Breast epithelium (tissue), 4 donors: Measurements from ENCODE around the gene MLF2. TPM values are rescaled to one million over a fixed set of nuclear protein-coding genes. Genes with fewer than 3 reads are reported as not detected.

Source experiments
- DNase-seq, 2 donors: peaks; one replicate each; pipeline ENCODE4 v3.0.0-alpha.2; 2019; ENCODE audit warnings: low spot score in 2 of 2
- H3K27ac ChIP-seq, 2 donors: fragments of 200-600 bp; sonication (generic) in 1 of 2; one replicate each; pipeline ENCODE4 v1.5.1; 2016 to 2019; ENCODE audit warnings: mild to moderate bottlenecking in 1 of 2
- H3K27me3 ChIP-seq, 2 donors: fragments of 200-600 bp; sonication (generic) in 1 of 2; one replicate each; pipeline versions ENCODE4 v1.5.1 to v1.6.0; 2017 to 2019; ENCODE audit warnings: control low read depth in 1 of 2, mild to moderate bottlenecking in 1 of 2
- H3K36me3 ChIP-seq: fragments of 200-600 bp; one replicate; pipeline ENCODE4 v1.5.1; 2019
- H3K4me1 ChIP-seq, 2 donors: fragments of 200-600 bp; sonication (generic); one replicate each; pipeline ENCODE4 v1.5.1; 2016 to 2019; ENCODE audit warnings: control low read depth in 1 of 2
- H3K4me3 ChIP-seq, 3 donors: fragments of 200-600 bp; sonication (generic); 1 replicate in 2 of 3; 2 replicates in 1 of 3; pipeline ENCODE4 v1.5.1; 2016 to 2019; ENCODE audit warnings: mild to moderate bottlenecking in 3 of 3, moderate library complexity in 2 of 3
- H3K9me3 ChIP-seq, 2 donors: fragments of 200-600 bp; sonication (generic) in 1 of 2; one replicate each; pipeline ENCODE4 v1.5.1; 2016 to 2019; ENCODE audit warnings: control low read depth in 1 of 2
- POLR2A ChIP-seq: fragments of 450-650 bp; IDR thresholded peaks from one replicate; pipeline ENCODE4 v1.6.1; 2016; ENCODE audit warnings: antibody characterized with exemption, mild to moderate bottlenecking, moderate library complexity
- POLR2AphosphoS5 ChIP-seq, 3 donors: sonication (generic); formaldehyde crosslinking; IDR thresholded peaks; one replicate each; pipeline ENCODE4 v1.6.1; 2017; ENCODE audit warnings: antibody characterized with exemption in 3 of 3
- intact Hi-C: fragments of 100-400 bp; cut with DNase I; formaldehyde crosslinking; loops from one replicate; pipeline ENCODE4 v1.15.1; 2023; ENCODE audit warnings: low total_unique reads
- total RNA-seq, 3 donors: library from RNA; depleted of rRNA; stranded (reverse); fragments of >200 nt; gene quantifications; one replicate each; pipeline ENCODE4 v1.1.0, GENCODE V29; 2016
- TF ChIP-seq, protein P1 (sequence below), 3 donors: fragments of 450-650 bp; IDR thresholded peaks; one replicate each; pipeline ENCODE4 v1.5.1; 2016 to 2017; ENCODE audit warnings: antibody characterized with exemption in 3 of 3, mild to moderate bottlenecking in 3 of 3, moderate library complexity in 3 of 3

The MLF2 gene
- total RNA-seq, 3 donors from 2014 or later, result 130 to 168 (median 159) TPM

DNA sequence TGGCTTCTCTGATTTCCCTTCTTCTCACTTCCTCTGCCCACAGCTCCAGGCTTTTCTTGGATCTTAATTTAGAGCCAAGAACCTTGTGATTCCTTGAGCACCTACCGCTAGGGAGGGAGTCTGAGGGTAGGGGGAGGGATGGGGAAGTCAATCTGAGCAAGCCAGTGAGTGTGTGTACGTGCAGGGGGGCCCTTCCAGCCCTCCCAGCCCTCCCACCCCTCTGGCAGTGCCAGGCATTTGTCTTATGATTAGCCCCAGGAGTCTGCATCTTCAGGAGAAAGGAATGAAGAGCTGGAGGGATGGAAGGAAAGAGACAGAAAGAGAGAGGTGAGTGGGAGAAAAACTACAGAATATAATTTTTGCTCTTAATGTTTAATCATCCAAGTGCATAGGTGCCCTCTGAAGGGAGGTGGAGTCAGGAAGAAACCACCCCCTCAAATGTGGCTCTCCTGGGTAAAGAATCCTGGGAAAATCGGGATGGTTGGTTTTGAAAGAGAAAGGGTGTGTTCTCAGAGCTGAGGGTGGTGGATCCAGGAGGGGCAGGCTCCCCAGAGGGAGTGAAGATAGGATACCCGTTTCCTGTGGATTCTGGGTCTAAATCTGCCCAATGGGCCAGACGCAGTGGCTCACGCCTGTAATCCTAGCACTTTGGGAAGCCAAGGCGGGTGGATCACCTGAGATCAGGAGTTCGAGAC is 54.4 kb downstream of the MLF2 start:
- Histone ChIP-seq H3K27ac (no peak overlapping the region), H3K4me1 (no peaks in the 10 kb centered on the region), H3K4me3 (no peak overlapping the region), H3K36me3 (no peaks in the 10 kb centered on the region), H3K27me3 (peaks cover 6 to 64% of the 10 kb centered on the region in 2 donors), H3K9me3 (no peaks in the 10 kb centered on the region)
- TF ChIP-seq POLR2AphosphoS5 (IDR thresholded peaks at IDR 0.05) (no peak), POLR2A (no peak)
- TF ChIP-seq, protein P1, sequence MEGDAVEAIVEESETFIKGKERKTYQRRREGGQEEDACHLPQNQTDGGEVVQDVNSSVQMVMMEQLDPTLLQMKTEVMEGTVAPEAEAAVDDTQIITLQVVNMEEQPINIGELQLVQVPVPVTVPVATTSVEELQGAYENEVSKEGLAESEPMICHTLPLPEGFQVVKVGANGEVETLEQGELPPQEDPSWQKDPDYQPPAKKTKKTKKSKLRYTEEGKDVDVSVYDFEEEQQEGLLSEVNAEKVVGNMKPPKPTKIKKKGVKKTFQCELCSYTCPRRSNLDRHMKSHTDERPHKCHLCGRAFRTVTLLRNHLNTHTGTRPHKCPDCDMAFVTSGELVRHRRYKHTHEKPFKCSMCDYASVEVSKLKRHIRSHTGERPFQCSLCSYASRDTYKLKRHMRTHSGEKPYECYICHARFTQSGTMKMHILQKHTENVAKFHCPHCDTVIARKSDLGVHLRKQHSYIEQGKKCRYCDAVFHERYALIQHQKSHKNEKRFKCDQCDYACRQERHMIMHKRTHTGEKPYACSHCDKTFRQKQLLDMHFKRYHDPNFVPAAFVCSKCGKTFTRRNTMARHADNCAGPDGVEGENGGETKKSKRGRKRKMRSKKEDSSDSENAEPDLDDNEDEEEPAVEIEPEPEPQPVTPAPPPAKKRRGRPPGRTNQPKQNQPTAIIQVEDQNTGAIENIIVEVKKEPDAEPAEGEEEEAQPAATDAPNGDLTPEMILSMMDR (IDR thresholded peaks at IDR 0.05), result no peak
- DNase-seq, result no peak
- intact Hi-C loops, result no loop called here

Other genes starting within 250 kb of the MLF2 start
- 1,000 to 10,000 TPM; 1,134 to 1,818 (median 1,628) TPM for gene GAPDH, start 218.6 kb downstream of the MLF2 start, total RNA-seq
- gene IFFO1, start 197.1 kb downstream of the MLF2 start, total RNA-seq, result 10 to 100 TPM in 2 of 3 donors, 1 to 10 TPM in 1; 7.2 to 22.4 (median 15.7) TPM
- 10 to 100 TPM; 30.6 to 37.6 (median 31.5) TPM for gene NOP2, start 184.8 kb downstream of the MLF2 start, total RNA-seq
- gene CHD4, start 145.8 kb downstream of the MLF2 start, total RNA-seq, result 100 to 1,000 TPM; 162 to 227 (median 203) TPM
- 1 to 10 TPM in 2 of 3 donors, under 1 TPM in 1; 0.98 to 1.8 (median 1.8) TPM for gene LPAR5, start 117.2 kb downstream of the MLF2 start, total RNA-seq
- gene ACRBP, start 105.7 kb downstream of the MLF2 start, total RNA-seq, result 1 to 10 TPM in 1 of 3 donors, under 1 TPM in 2; 0.59 to 2.4 (median 0.66) TPM
- gene ING4, start 90.0 kb downstream of the MLF2 start, total RNA-seq, result 10 to 100 TPM; 51.1 to 74.2 (median 56.3) TPM
- 10 to 100 TPM; 34.4 to 57.0 (median 49.5) TPM for gene ZNF384, start 63.8 kb downstream of the MLF2 start, total RNA-seq
- gene PIANP, start 52.3 kb downstream of the MLF2 start, total RNA-seq, result under 1 TPM in 2 of 3 donors, not detected in 1; 0.29 to 0.33 TPM
- gene COPS7A, start 29.1 kb downstream of the MLF2 start, total RNA-seq, result 10 to 100 TPM; 52.1 to 72.2 (median 59.9) TPM
- 100 to 1,000 TPM in 1 of 3 donors, 10 to 100 TPM in 2; 70.9 to 101 (median 85.8) TPM for gene PTMS, start 13.2 kb upstream of the MLF2 start, total RNA-seq
- 1 to 10 TPM in 1 of 3 donors, under 1 TPM in 2; 0.44 to 1.3 (median 0.80) TPM for gene LAG3, start 19.4 kb upstream of the MLF2 start, total RNA-seq
- gene CD4, start 36.4 kb upstream of the MLF2 start, total RNA-seq, result 10 to 100 TPM in 2 of 3 donors, 1 to 10 TPM in 1; 5.9 to 29.0 (median 11.0) TPM
- gene GPR162, start 68.7 kb upstream of the MLF2 start, total RNA-seq, result 1 to 10 TPM; 2.6 to 4.2 (median 4.1) TPM
- gene P3H3, start 75.3 kb upstream of the MLF2 start, total RNA-seq, result 10 to 100 TPM in 2 of 3 donors, 1 to 10 TPM in 1; 7.5 to 29.5 (median 10.1) TPM
- 1 to 10 TPM in 2 of 3 donors, under 1 TPM in 1; 0.80 to 3.3 (median 2.2) TPM for gene GNB3, start 87.8 kb upstream of the MLF2 start, total RNA-seq
- gene CDCA3, start 98.1 kb upstream of the MLF2 start, total RNA-seq, result 1 to 10 TPM in 2 of 3 donors, under 1 TPM in 1; 0.33 to 3.0 (median 1.8) TPM
- gene USP5, start 99.0 kb upstream of the MLF2 start, total RNA-seq, result 10 to 100 TPM; 32.6 to 52.8 (median 34.7) TPM
- 100 to 1,000 TPM; 297 to 386 (median 351) TPM for gene TPI1, start 114.4 kb upstream of the MLF2 start, total RNA-seq
- 10 to 100 TPM in 2 of 3 donors, 1 to 10 TPM in 1; 9.0 to 13.4 (median 12.7) TPM for gene SPSB2, start 120.2 kb upstream of the MLF2 start, total RNA-seq
- 10 to 100 TPM in 2 of 3 donors, 1 to 10 TPM in 1; 7.4 to 15.4 (median 10.8) TPM for gene LRRC23, start 151.7 kb upstream of the MLF2 start, total RNA-seq
- gene ENO2, start 161.4 kb upstream of the MLF2 start, total RNA-seq, result 10 to 100 TPM in 2 of 3 donors, 1 to 10 TPM in 1; 5.0 to 16.1 (median 11.1) TPM
- 10 to 100 TPM; 57.9 to 96.4 (median 59.7) TPM for gene ATN1, start 174.8 kb upstream of the MLF2 start, total RNA-seq
- not detected for gene RNU7-1, start 190.7 kb upstream of the MLF2 start, total RNA-seq
- 100 to 1,000 TPM; 515 to 824 (median 547) TPM for gene C12orf57, start 190.9 kb upstream of the MLF2 start, total RNA-seq
- gene PTPN6, start 198.2 kb upstream of the MLF2 start, total RNA-seq, result 10 to 100 TPM; 14.7 to 28.0 (median 20.3) TPM
- gene PHB2, start 217.5 kb upstream of the MLF2 start, total RNA-seq, result 100 to 1,000 TPM; 194 to 237 (median 221) TPM
- 10 to 100 TPM; 29.6 to 52.0 (median 49.5) TPM for gene EMG1, start 217.8 kb upstream of the MLF2 start, total RNA-seq